Upper lobe of left lung (tissue), 6 donors: ENCODE results near the gene THEMIS. TPM values are rescaled to one million over a fixed set of nuclear protein-coding genes. Genes with fewer than 3 reads are reported as not detected.

Experiments used
- ATAC-seq, 2 donors: fragments of 200-7000 bp; cut with Tn5 transposase; one replicate each; pipeline ENCODE4 v1.9.1; 2022; ENCODE audit warnings: mild to moderate bottlenecking in 2 of 2, moderate library complexity in 2 of 2; ENCODE audit not compliant: low FRiP score in 2 of 2
- DNase-seq, 2 donors: peaks; one replicate each; pipeline ENCODE4 v3.0.0-alpha.2; 2019 to 2020
- H3K27ac ChIP-seq, 4 donors: fragments of 200-600 bp; sonication (generic); one replicate each; pipeline ENCODE4 v1.5.1; 2016 to 2019
- H3K27me3 ChIP-seq, 4 donors: fragments of 200-600 bp; sonication (generic); one replicate each; pipeline ENCODE4 v1.5.1; 2017 to 2019
- H3K36me3 ChIP-seq, 4 donors: fragments of 200-600 bp; sonication (generic); one replicate each; pipeline ENCODE4 v1.5.1; 2016 to 2019
- H3K4me1 ChIP-seq, 4 donors: fragments of 200-600 bp; sonication (generic); one replicate each; pipeline ENCODE4 v1.5.1; 2018 to 2019
- H3K4me3 ChIP-seq, 4 donors: fragments of 200-600 bp; sonication (generic); one replicate each; pipeline ENCODE4 v1.5.1; 2017 to 2019; ENCODE audit warnings: mild to moderate bottlenecking in 2 of 4, moderate library complexity in 1 of 4
- H3K9me3 ChIP-seq, 4 donors: fragments of 200-600 bp; sonication (generic); one replicate each; pipeline ENCODE4 v1.5.1; 2018 to 2019
- CTCF ChIP-seq, 6 experiments: fragments of 450-650 bp in 4 of 6; fragments of 200-600 bp in 2 of 6; sonication (generic) in 2 of 6; IDR thresholded peaks; one replicate each; pipeline ENCODE4 v1.5.1; 2016 to 2019; ENCODE audit warnings: antibody characterized with exemption in 6 of 6
- EP300 ChIP-seq, 4 donors: sonication (generic); formaldehyde crosslinking; IDR thresholded peaks; one replicate each; pipeline ENCODE4 v1.5.1; 2017; ENCODE audit warnings: antibody characterized with exemption in 4 of 4, control low read depth in 2 of 4
- POLR2A ChIP-seq, 4 donors: fragments of 450-650 bp; IDR thresholded peaks; one replicate each; pipeline ENCODE4 v1.5.1; 2016 to 2017; ENCODE audit warnings: antibody characterized with exemption in 4 of 4, mild to moderate bottlenecking in 2 of 4
- POLR2AphosphoS5 ChIP-seq, 2 donors: sonication (generic); formaldehyde crosslinking; IDR thresholded peaks; one replicate each; pipeline ENCODE4 v1.5.1; 2017; ENCODE audit warnings: antibody characterized with exemption in 2 of 2
- WGBS, 2 donors: methylation state at CpG; one replicate each; pipeline ENCODE4 v1.1.5; 2017 to 2018; 5-methylcytosine and 5-hydroxymethylcytosine counted together
- total RNA-seq, 6 donors: library from RNA; depleted of rRNA in 4 of 6; stranded (reverse); fragments of >200 nt in 4 of 6; gene quantifications; one replicate each; pipeline versions ENCODE4 v1.1.0 to v1.2.1, GENCODE V29; 2016 to 2021
- donor health status: DM: no; HTN: no; CAD: no; lungs with moderate emphysema.
- donor health status: DM: no; HTN: yes; CAD: no; lungs with severe emphysema.

THEMIS gene
- total RNA-seq, 6 donors from 2014 or later: 1.5 to 7.8 (median 2.2) TPM

DNA sequence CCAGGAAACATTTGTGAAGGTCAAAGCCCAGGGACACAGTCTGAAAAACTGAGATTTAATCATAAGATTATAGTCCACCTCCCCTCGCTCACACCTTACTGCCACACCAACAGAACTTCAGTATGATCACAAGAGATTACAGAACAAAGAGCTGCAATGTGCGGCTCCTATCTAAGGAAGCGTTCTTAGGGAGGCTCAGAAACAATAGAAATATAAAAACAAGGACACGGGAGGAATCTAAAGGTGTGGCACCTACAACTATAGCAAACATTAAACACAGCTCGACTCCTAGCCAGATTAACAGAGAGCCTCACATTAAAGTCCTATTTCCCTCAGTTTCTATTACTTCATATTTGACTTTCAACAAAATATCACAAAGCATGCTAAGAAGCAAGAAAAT lies 40.4 kb upstream of the THEMIS start:
- ATAC-seq: no peak
- Histone ChIP-seq H3K36me3 (no peaks in the 10 kb centered on the region), H3K9me3 (no peaks in the 10 kb centered on the region), H3K27ac (no peak overlapping the region), H3K4me3 (no peak overlapping the region), H3K27me3 (no peaks in the 10 kb centered on the region), H3K4me1 (peaks cover 0 to 3% (median 0%) of the 10 kb centered on the region in 4 donors)
- TF ChIP-seq EP300 (IDR thresholded peaks at IDR 0.05) (no peak), CTCF (IDR thresholded peaks at IDR 0.05) (no peak), POLR2AphosphoS5 (IDR thresholded peaks at IDR 0.05) (no peak), POLR2A (IDR thresholded peaks at IDR 0.05) (no peak)
- 77 to 90% methylated on average over 5 of the region's 5 CpGs for WGBS, 2 donors
- DNase-seq: no peak

DNA sequence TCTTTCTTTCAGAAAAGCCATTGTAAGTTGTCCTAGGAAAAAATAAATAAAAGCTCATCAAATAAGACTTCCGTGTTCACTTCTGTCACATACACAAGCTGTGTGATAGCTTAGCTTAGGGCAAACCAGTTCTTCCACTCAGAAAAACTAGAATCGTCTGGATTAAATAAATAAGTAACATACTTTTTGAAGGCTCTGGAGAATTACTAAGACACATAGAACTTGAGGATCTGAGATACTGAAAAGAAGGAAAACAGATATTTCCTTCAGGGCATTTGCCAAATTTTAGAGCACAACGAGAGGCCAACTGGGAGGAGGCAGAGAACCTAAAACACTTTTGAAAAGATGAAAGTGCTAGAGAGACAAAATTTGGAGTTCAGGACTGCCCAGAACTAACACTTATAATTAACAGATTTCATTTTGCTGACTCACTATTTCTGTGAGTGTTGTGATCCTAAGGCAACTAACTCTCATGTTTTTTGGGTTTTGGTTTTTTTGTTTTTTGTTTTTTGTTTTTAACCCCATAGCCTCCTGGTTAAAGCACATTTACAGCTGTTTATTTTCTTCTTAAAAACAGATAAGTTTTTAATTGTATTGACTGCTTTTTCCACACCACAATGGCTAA lies 38.7 kb upstream of the THEMIS start:
- no peaks in the 10 kb centered on the region for H3K36me3 ChIP-seq
- no peak for ATAC-seq
- WGBS, 2 donors: 35 to 37% methylated on average over 3 of the region's 3 CpGs
- TF ChIP-seq EP300 (IDR thresholded peaks at IDR 0.05) (no peak), POLR2A (IDR thresholded peaks at IDR 0.05) (no peak), POLR2AphosphoS5 (IDR thresholded peaks at IDR 0.05) (no peak), CTCF (IDR thresholded peaks at IDR 0.05) (no peak)
- no peak for DNase-seq
- no peak overlapping the region for H3K27ac ChIP-seq
- no peaks in the 10 kb centered on the region for H3K9me3 ChIP-seq
- no peaks in the 10 kb centered on the region for H3K27me3 ChIP-seq
- no peak overlapping the region for H3K4me3 ChIP-seq
- peaks cover 0 to 3% (median 0%) of the 10 kb centered on the region in 4 donors for H3K4me1 ChIP-seq

DNA sequence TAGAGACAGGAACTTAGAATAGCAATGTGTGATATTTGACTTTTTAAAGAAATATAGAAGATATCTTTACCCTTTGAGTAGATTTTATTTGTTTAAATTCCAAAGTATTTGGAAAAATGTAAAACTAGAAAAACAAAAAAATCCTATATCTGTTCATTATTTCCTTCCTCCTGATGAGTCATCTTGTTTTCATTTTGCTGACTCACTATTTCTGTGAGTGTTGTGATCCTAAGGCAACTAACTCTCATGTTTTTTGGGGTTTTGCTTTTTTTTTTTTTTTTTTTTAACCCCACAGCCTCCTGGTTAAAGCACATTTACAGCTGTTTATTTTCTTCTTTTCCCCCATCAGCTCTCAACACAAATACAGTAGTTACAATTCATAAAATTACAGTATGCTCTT lies 37.8 kb upstream of the THEMIS start:
- Histone ChIP-seq H3K4me1 (peaks cover 0 to 3% (median 0%) of the 10 kb centered on the region in 4 donors), H3K27me3 (no peaks in the 10 kb centered on the region), H3K4me3 (no peak overlapping the region), H3K9me3 (no peaks in the 10 kb centered on the region), H3K27ac (no peak overlapping the region), H3K36me3 (no peaks in the 10 kb centered on the region)
- DNase-seq (no peak), ATAC-seq (no peak)
- TF ChIP-seq POLR2AphosphoS5 (IDR thresholded peaks at IDR 0.05): no peak
- no peak for TF ChIP-seq POLR2A (IDR thresholded peaks at IDR 0.05)
- no peak for TF ChIP-seq EP300 (IDR thresholded peaks at IDR 0.05)
- TF ChIP-seq CTCF (IDR thresholded peaks at IDR 0.05): no peak

- H3K27me3 ChIP-seq: no peaks in the 10 kb centered on the region
- no peaks in the 10 kb centered on the region for H3K36me3 ChIP-seq
- no peak overlapping the region for H3K27ac ChIP-seq
- no peak overlapping the region for H3K4me3 ChIP-seq
- TF ChIP-seq EP300 (IDR thresholded peaks at IDR 0.05) (no peak), CTCF (IDR thresholded peaks at IDR 0.05) (no peak), POLR2AphosphoS5 (IDR thresholded peaks at IDR 0.05) (no peak), POLR2A (IDR thresholded peaks at IDR 0.05) (no peak)
- H3K9me3 ChIP-seq: peaks cover 0 to 5% (median 2%) of the 10 kb centered on the region in 4 donors
- ATAC-seq (no peak), DNase-seq (no peak)
- H3K4me1 ChIP-seq: peaks cover 0 to 3% (median 0%) of the 10 kb centered on the region in 4 donors
Observed at GRCh38 chr6:127937747-127938146, 36.9 kb upstream of the THEMIS start.

DNA sequence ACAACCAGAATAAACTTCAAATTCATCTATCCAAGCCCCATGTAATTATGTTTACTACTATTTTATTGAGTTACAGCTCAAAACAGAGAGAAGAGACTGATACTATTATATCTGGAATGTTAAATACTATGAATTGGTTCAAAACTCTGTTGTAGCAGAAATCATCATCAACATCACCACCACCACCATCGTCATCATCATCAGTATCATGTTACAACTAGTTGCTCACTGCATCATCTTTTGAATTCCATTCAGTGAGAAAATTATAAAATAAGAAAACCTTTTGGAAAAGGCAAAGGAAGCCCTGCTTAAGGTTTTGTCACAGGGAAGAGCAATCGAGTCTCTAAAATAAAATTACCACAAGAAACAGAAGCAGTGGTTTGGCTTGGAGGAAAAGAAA lies 36.2 kb upstream of the THEMIS start:
- WGBS, 2 donors: 85 to 86% methylated on average over 2 of the region's 2 CpGs

More for the DNA sequence above, 36.2 kb upstream of the THEMIS start:
- Histone ChIP-seq H3K36me3 (no peaks in the 10 kb centered on the region), H3K4me1 (peaks cover 0 to 3% (median 0%) of the 10 kb centered on the region in 4 donors), H3K27me3 (no peaks in the 10 kb centered on the region), H3K27ac (no peak overlapping the region), H3K4me3 (no peak overlapping the region), H3K9me3 (peaks cover 0 to 10% (median 4%) of the 10 kb centered on the region in 4 donors)
- no peak for TF ChIP-seq EP300 (IDR thresholded peaks at IDR 0.05)
- TF ChIP-seq POLR2AphosphoS5 (IDR thresholded peaks at IDR 0.05): no peak
- no peak for TF ChIP-seq POLR2A (IDR thresholded peaks at IDR 0.05)
- no peak for TF ChIP-seq CTCF (IDR thresholded peaks at IDR 0.05)
- no peak for DNase-seq
- ATAC-seq: no peak
